ENCODE data around the gene ZNF700. TPM values are rescaled to one million over a fixed set of nuclear protein-coding genes. Genes with fewer than 3 reads are reported as not detected.
"Not testable (repeated sequence)": the region's sequence is repeated elsewhere in the genome, so short reads cannot be mapped to it uniquely, and the experiment has no call there.

ZNF700 gene
- total and polyA plus RNA-seq, 2 donors (not counting 3 experiments of a cell fraction or from before 2014, with no cell fraction given): 2.3 to 7.9 TPM

DNA sequence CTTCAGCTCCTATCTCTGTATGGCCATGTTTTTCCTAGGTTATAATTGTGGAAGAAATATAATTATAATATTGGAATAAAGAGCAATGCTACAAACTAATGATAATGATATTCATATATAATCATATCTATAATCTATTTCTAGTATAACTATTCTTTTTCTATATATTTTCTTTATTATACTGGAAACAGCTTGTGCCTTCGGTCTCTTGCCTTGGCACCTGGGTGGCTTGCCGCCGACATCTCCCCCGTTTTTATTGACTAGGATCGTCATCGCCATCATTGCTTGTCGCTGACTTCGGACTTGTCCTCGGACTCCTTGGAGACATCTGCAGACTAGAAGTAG is 64.2 kb downstream of the ZNF700 start:
- H3K27ac ChIP-seq (ENCODE audit: insufficient read depth, low read depth, low read length): no peak overlapping the region
- no peaks in the 10 kb centered on the region for H3K9me3 ChIP-seq (replicated peaks; ENCODE audit: control insufficient read depth, insufficient read depth, low read length)
- FAIRE-seq (no peak), DNase-seq (ENCODE audit: low read depth, low spot score) (no peak)
- no peak overlapping the region for H3K4me2 ChIP-seq (ENCODE audit: insufficient read depth, low read length)
- no peak overlapping the region for H3K9ac ChIP-seq (replicated peaks; ENCODE audit: extremely low read depth, insufficient read depth, low read length)
- dilution Hi-C loops (cut with MboI; ENCODE audit: extremely low pct_ligation_motif_present, low sequenced_read_pairs) (no loop called here), intact Hi-C loops (cut with micrococcal nuclease) (loop anchor here (2.0 to 10.0 kb wide), 5 partner anchors 152 to 683 kb away; partner anchors contain the start of genes ZNF20, ZNF440 and ZNF627)
- no TSS peak for BruUV-seq (replicated peaks)
- POLR2A ChIA-PET: interaction anchor here (1.7 kb wide), 1 partner anchor 65 kb away, joined by 5 read pairs; the partner anchor contains the start of gene ZNF700
- H3K9me1 ChIP-seq (replicated peaks; ENCODE audit: control insufficient read depth, extremely low read depth, insufficient read depth, low read length): no peaks in the 10 kb centered on the region
- peaks cover 1% of the 10 kb centered on the region for H3K79me2 ChIP-seq (ENCODE audit: control insufficient read depth, insufficient read depth, low read length)
- no peaks in the 10 kb centered on the region for H3K27me3 ChIP-seq (ENCODE audit: control insufficient read depth in 2 of 2, insufficient read depth in 2 of 2, low read length in 2 of 2)
- no peak overlapping the region for H3K4me3 ChIP-seq (replicated peaks in 1 of 3; ENCODE audit: insufficient read depth in 1 of 3, low read depth in 1 of 3, low read length in 3 of 3)
- H2AFZ ChIP-seq (ENCODE audit: low read depth, low read length): no peak overlapping the region
- no peaks in the 10 kb centered on the region for H3K36me3 ChIP-seq (ENCODE audit: control insufficient read depth in 2 of 2, extremely low read depth in 1 of 2, insufficient read depth in 2 of 2, low read length in 2 of 2)
- CTCF ChIA-PET: interaction anchor here (0.7 to 6.4 kb wide), 14 partner anchors 14 to 429 kb away, joined by 3 to 162 read pairs (median 6); partner anchors contain the start of genes ZNF136, ZNF20, ZNF442 and ZNF491
- no peaks in the 10 kb centered on the region for H4K20me1 ChIP-seq (replicated peaks; ENCODE audit: control insufficient read depth, extremely low read depth, insufficient read depth, low read length)
- TF ChIP-seq FOS (IDR thresholded peaks at IDR 0.05; ENCODE audit: borderline replicate concordance, insufficient read depth, low read length) (no peak), MYC (IDR thresholded peaks at IDR 0.05; ENCODE audit: low read depth, low read length) (no peak), GATA2 (IDR thresholded peaks at IDR 0.05; ENCODE audit: insufficient read depth, insufficient read length, low read depth, low read length) (no peak), POLR2A (IDR thresholded peaks at IDR 0.05; ENCODE audit: low read depth, low read length) (no peak), JUN (IDR thresholded peaks at IDR 0.05; ENCODE audit: borderline replicate concordance, insufficient read depth, insufficient read length, low read depth) (no peak), EZH2 (IDR thresholded peaks at IDR 0.05; ENCODE audit: borderline replicate concordance, low read depth, low read length, severe bottlenecking) (no peak), POLR2AphosphoS5 (IDR thresholded peaks at IDR 0.05; ENCODE audit: insufficient read depth, low read depth, low read length) (no peak)
- TF ChIP-seq, protein P1, sequence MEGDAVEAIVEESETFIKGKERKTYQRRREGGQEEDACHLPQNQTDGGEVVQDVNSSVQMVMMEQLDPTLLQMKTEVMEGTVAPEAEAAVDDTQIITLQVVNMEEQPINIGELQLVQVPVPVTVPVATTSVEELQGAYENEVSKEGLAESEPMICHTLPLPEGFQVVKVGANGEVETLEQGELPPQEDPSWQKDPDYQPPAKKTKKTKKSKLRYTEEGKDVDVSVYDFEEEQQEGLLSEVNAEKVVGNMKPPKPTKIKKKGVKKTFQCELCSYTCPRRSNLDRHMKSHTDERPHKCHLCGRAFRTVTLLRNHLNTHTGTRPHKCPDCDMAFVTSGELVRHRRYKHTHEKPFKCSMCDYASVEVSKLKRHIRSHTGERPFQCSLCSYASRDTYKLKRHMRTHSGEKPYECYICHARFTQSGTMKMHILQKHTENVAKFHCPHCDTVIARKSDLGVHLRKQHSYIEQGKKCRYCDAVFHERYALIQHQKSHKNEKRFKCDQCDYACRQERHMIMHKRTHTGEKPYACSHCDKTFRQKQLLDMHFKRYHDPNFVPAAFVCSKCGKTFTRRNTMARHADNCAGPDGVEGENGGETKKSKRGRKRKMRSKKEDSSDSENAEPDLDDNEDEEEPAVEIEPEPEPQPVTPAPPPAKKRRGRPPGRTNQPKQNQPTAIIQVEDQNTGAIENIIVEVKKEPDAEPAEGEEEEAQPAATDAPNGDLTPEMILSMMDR (IDR thresholded peaks at IDR 0.05; ENCODE audit: extremely low read depth in 1 of 2, insufficient read depth in 1 of 2, low read depth in 1 of 2, low read length in 2 of 2): no peak
- TF ChIP-seq, protein P2, sequence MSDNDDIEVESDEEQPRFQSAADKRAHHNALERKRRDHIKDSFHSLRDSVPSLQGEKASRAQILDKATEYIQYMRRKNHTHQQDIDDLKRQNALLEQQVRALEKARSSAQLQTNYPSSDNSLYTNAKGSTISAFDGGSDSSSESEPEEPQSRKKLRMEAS (IDR thresholded peaks at IDR 0.05; ENCODE audit: insufficient read depth, insufficient read length): no peak
- H3K4me1 ChIP-seq (ENCODE audit: control insufficient read depth, extremely low read depth, insufficient read depth, low read length): peaks cover 9% of the 10 kb centered on the region

DNA sequence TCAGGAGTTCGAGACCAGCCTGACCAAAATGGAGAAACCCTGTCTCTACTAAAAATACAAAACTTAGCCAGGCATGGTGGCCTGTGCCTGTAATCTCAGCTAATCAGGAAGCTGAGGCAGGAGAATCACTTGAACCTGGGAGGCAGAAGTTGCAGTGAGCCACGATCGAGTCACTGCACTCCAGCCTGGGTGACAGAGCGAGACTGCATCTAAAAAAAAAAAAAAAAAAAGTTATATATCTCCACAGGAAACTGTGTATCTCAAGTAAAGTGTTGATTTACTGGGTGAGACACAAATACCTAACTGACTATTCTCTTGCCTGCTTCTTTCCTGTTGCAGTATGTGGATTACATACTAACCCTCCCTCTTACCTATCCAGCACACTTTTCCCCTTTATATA is 67.0 kb downstream of the ZNF700 start:
- dilution Hi-C loops (cut with MboI; ENCODE audit: extremely low pct_ligation_motif_present, low sequenced_read_pairs); DNase-seq (ENCODE audit: low read depth, low spot score): not testable (repeated sequence)

More for the DNA sequence above, 67.0 kb downstream of the ZNF700 start:
- H3K4me2 ChIP-seq (ENCODE audit: insufficient read depth, low read length); H3K9me1 ChIP-seq (replicated peaks; ENCODE audit: control insufficient read depth, extremely low read depth, insufficient read depth, low read length); H3K9ac ChIP-seq (replicated peaks; ENCODE audit: extremely low read depth, insufficient read depth, low read length); H3K79me2 ChIP-seq (ENCODE audit: control insufficient read depth, insufficient read depth, low read length); H2AFZ ChIP-seq (ENCODE audit: low read depth, low read length); H3K27ac ChIP-seq (ENCODE audit: insufficient read depth, low read depth, low read length); H4K20me1 ChIP-seq (replicated peaks; ENCODE audit: control insufficient read depth, extremely low read depth, insufficient read depth, low read length); BruUV-seq (replicated peaks); POLR2A ChIA-PET; H3K4me3 ChIP-seq (replicated peaks in 1 of 3; ENCODE audit: insufficient read depth in 1 of 3, low read depth in 1 of 3, low read length in 3 of 3); H3K4me1 ChIP-seq (ENCODE audit: control insufficient read depth, extremely low read depth, insufficient read depth, low read length); FAIRE-seq; H3K27me3 ChIP-seq (ENCODE audit: control insufficient read depth in 2 of 2, insufficient read depth in 2 of 2, low read length in 2 of 2); H3K9me3 ChIP-seq (replicated peaks; ENCODE audit: control insufficient read depth, insufficient read depth, low read length); intact Hi-C loops (cut with micrococcal nuclease); H3K36me3 ChIP-seq (ENCODE audit: control insufficient read depth in 2 of 2, extremely low read depth in 1 of 2, insufficient read depth in 2 of 2, low read length in 2 of 2): not testable (repeated sequence)
- CTCF ChIA-PET: interaction anchor here (1.0 to 6.4 kb wide), 3 partner anchors 28 to 194 kb away, joined by 4 to 162 read pairs (median 4); partner anchors contain the start of gene ZNF700

All from endothelial cell of umbilical vein (primary cell).